Stimulated activated CD8-positive, alpha-beta memory T cell treated with anti-CD3 and anti-CD28 coated beads, Interleukin-15, amount 100 ng/mL, for 48 hours (primary cell): ENCODE results near the gene PSME1.

Source experiments
- DNase-seq, 2 donors: peaks; one replicate each; pipeline ENCODE4 v3.0.0-alpha.2; 2020; ENCODE audit warnings: low read depth in 2 of 2

Gene PSME1

GRCh38 chr14:24172261-24172860 is 36.4 kb downstream of the PSME1 start:
- DNase-seq, result no peak

GRCh38 chr14:24172871-24173281 is 36.9 kb downstream of the PSME1 start:
- DNase-seq, result no peak

GRCh38 chr14:24176599-24176998 is 40.6 kb downstream of the PSME1 start:
- DNase-seq, result no peak

- no peak for DNase-seq
These were observed 41.2 kb downstream of the PSME1 start for GRCh38 chr14:24177041-24177825.

GRCh38 chr14:24177891-24178290 is 41.9 kb downstream of the PSME1 start:
- DNase-seq, result no peak

GRCh38 chr14:24178399-24179178 is 42.6 kb downstream of the PSME1 start:
- DNase-seq, result no peak

GRCh38 chr14:24179294-24179960 is 43.4 kb downstream of the PSME1 start:
- no peak for DNase-seq

GRCh38 chr14:24179961-24180796 is 44.2 kb downstream of the PSME1 start:
- DNase-seq, result no peak

GRCh38 chr14:24181371-24182077 is 45.5 kb downstream of the PSME1 start:
- no peak for DNase-seq

GRCh38 chr14:24182110-24182882 is 46.3 kb downstream of the PSME1 start:
- DNase-seq, result no peak

- no peak for DNase-seq
These were observed 47.1 kb downstream of the PSME1 start for GRCh38 chr14:24183014-24183481.

GRCh38 chr14:24184104-24184970 is 48.3 kb downstream of the PSME1 start:
- DNase-seq, result no peak

- no peak for DNase-seq
These were observed 49.0 kb downstream of the PSME1 start for GRCh38 chr14:24185026-24185425.

- DNase-seq, result no peak
These were observed 49.7 kb downstream of the PSME1 start for GRCh38 chr14:24185741-24186140.

- no peak for DNase-seq
These were observed 51.0 kb downstream of the PSME1 start for GRCh38 chr14:24186831-24187538.

- no peak for DNase-seq
These were observed 51.5 kb downstream of the PSME1 start for GRCh38 chr14:24187539-24187915.
